ENCODE data around the gene GAN. TPM values are rescaled to one million over a fixed set of nuclear protein-coding genes. Genes with fewer than 3 reads are reported as not detected.

The GAN gene
- total and polyA plus RNA-seq, 2 donors (not counting 1 experiment from before 2014, with no cell fraction given): 0.79 to 6.9 TPM

- Histone ChIP-seq H3K9me3 (ENCODE audit: control extremely low read depth in 1 of 3, control insufficient read depth in 2 of 3, insufficient read depth in 1 of 3, low read length in 2 of 3) (no peaks in the 10 kb centered on the region), H3K79me2 (ENCODE audit: control insufficient read depth, insufficient read depth, low read length) (no peaks in the 10 kb centered on the region), H3K27ac (ENCODE audit: low read length in 2 of 2) (no peak overlapping the region), H3K4me3 (ENCODE audit: control extremely low read depth in 1 of 5, extremely low read depth in 1 of 5, insufficient read depth in 1 of 5, low read depth in 2 of 5, low read length in 4 of 5) (no peak overlapping the region), H3K27me3 (replicated peaks in 1 of 4; ENCODE audit: control extremely low read depth in 1 of 4, control insufficient read depth in 3 of 4, insufficient read depth in 4 of 4, low read length in 3 of 4) (no peaks in the 10 kb centered on the region), H3K4me2 (replicated peaks; ENCODE audit: low read depth, low read length, poor library complexity, severe bottlenecking) (no peak overlapping the region), H3K4me1 (ENCODE audit: control insufficient read depth in 2 of 2, insufficient read depth in 2 of 2, low read length in 2 of 2) (no peaks in the 10 kb centered on the region), H4K20me1 (ENCODE audit: control insufficient read depth, insufficient read depth, low read length, poor library complexity, severe bottlenecking) (peaks cover 5% of the 10 kb centered on the region), H3K36me3 (replicated peaks in 1 of 2; ENCODE audit: control extremely low read depth in 1 of 2, control insufficient read depth in 1 of 2, extremely low read depth in 1 of 2, insufficient read depth in 2 of 2, low read length in 1 of 2) (no peaks in the 10 kb centered on the region), H2AFZ (ENCODE audit: insufficient read depth, low read depth, low read length, poor library complexity, severe bottlenecking) (no peak overlapping the region), H3K9ac (ENCODE audit: low read length) (no peak overlapping the region)
- Mint-ChIP-seq H3K27me3 (no peaks in the 10 kb centered on the region), H3K4me3 (no peak overlapping the region), H3K4me1 (no peaks in the 10 kb centered on the region), H3K27ac (no peak overlapping the region), H3K9me3 (ENCODE audit: insufficient read depth) (no peaks in the 10 kb centered on the region)
- DNase-seq (no peak), ATAC-seq (ENCODE audit: low read depth) (no peak)
- no peak for TF ChIP-seq CTCF (IDR thresholded peaks at IDR 0.05)
- TF ChIP-seq EZH2 (IDR thresholded peaks at IDR 0.05; ENCODE audit: borderline replicate concordance, insufficient read depth, low read depth, low read length, poor library complexity, severe bottlenecking): no peak
- ChIA-PET CTCF (no interaction called here), POLR2A (no interaction called here)
- intact Hi-C loops (cut with micrococcal nuclease): no loop called here
- 100% methylated on average over 2 of the region's 3 CpGs for WGBS (ENCODE audit: insufficient coverage)
Measured at GRCh38 chr16:81333356-81333755, 18.6 kb downstream of the GAN start.

GRCh38 chr16:81335669-81336068 is 20.9 kb downstream of the GAN start:
- POLR2A ChIA-PET: no interaction called here
- no peaks in the 10 kb centered on the region for H3K27me3 Mint-ChIP-seq

More at GRCh38 chr16:81335669-81336068, 20.9 kb downstream of the GAN start:
- no peak overlapping the region for H3K4me3 Mint-ChIP-seq
- ATAC-seq (ENCODE audit: low read depth) (no peak), DNase-seq (no peak)
- no peak overlapping the region for H2AFZ ChIP-seq (ENCODE audit: insufficient read depth, low read depth, low read length, poor library complexity, severe bottlenecking)
- no peak overlapping the region for H3K27ac Mint-ChIP-seq
- H3K9me3 ChIP-seq (ENCODE audit: control extremely low read depth in 1 of 3, control insufficient read depth in 2 of 3, insufficient read depth in 1 of 3, low read length in 2 of 3): no peaks in the 10 kb centered on the region
- no peaks in the 10 kb centered on the region for H3K4me1 Mint-ChIP-seq
- WGBS (ENCODE audit: insufficient coverage): 63% methylated on average over 2 of the region's 6 CpGs
- H3K9me3 Mint-ChIP-seq (ENCODE audit: insufficient read depth): no peaks in the 10 kb centered on the region
- CTCF ChIA-PET: no interaction called here
- TF ChIP-seq CTCF (IDR thresholded peaks at IDR 0.05): no peak
- TF ChIP-seq EZH2 (IDR thresholded peaks at IDR 0.05; ENCODE audit: borderline replicate concordance, insufficient read depth, low read depth, low read length, poor library complexity, severe bottlenecking): no peak
- no peaks in the 10 kb centered on the region for H3K79me2 ChIP-seq (ENCODE audit: control insufficient read depth, insufficient read depth, low read length)
- H3K4me3 ChIP-seq (ENCODE audit: control extremely low read depth in 1 of 5, extremely low read depth in 1 of 5, insufficient read depth in 1 of 5, low read depth in 2 of 5, low read length in 4 of 5): no peak overlapping the region
- no peaks in the 10 kb centered on the region for H3K27me3 ChIP-seq (replicated peaks in 1 of 4; ENCODE audit: control extremely low read depth in 1 of 4, control insufficient read depth in 3 of 4, insufficient read depth in 4 of 4, low read length in 3 of 4)
- no peak overlapping the region for H3K4me2 ChIP-seq (replicated peaks; ENCODE audit: low read depth, low read length, poor library complexity, severe bottlenecking)
- H3K27ac ChIP-seq (ENCODE audit: low read length in 2 of 2): no peak overlapping the region
- no peaks in the 10 kb centered on the region for H3K4me1 ChIP-seq (ENCODE audit: control insufficient read depth in 2 of 2, insufficient read depth in 2 of 2, low read length in 2 of 2)
- H4K20me1 ChIP-seq (ENCODE audit: control insufficient read depth, insufficient read depth, low read length, poor library complexity, severe bottlenecking): peaks cover 5% of the 10 kb centered on the region
- no peak overlapping the region for H3K9ac ChIP-seq (ENCODE audit: low read length)
- no peaks in the 10 kb centered on the region for H3K36me3 ChIP-seq (replicated peaks in 1 of 2; ENCODE audit: control extremely low read depth in 1 of 2, control insufficient read depth in 1 of 2, extremely low read depth in 1 of 2, insufficient read depth in 2 of 2, low read length in 1 of 2)
- intact Hi-C loops (cut with micrococcal nuclease): no loop called here
